Measurements from ENCODE around the gene CETN1.

Gene CETN1

DNA sequence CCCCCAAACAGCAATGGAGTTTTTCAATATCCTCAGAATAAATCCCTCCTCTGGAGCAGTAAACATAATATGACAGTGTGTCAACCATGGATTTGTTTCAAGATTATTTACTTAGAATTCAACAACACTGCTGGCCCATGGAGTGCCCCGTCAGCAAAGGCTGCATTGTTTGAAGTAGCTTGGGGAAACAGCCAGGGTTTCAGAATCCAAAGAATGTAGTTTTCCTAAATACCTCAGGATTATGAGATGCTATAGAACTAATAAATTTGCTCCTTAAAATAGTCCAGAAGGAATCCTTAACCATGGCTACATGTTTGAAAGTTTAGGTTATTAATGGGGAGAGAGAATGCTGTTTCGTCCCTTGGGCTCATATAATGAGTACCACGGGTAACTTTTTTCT, 13.1 kb upstream of the CETN1 start:
- no peaks in the 10 kb centered on the region for H3K4me1 ChIP-seq (ENCODE audit: control insufficient read depth, insufficient read depth, low read length)
- no peaks in the 10 kb centered on the region for H3K9me3 ChIP-seq (ENCODE audit: control insufficient read depth, insufficient read depth, low read depth, low read length)
- no peaks in the 10 kb centered on the region for H3K36me3 ChIP-seq (ENCODE audit: control insufficient read depth in 2 of 2, insufficient read depth in 1 of 2, low read length in 2 of 2)
- CTCF ChIA-PET = interaction anchor here (0.8 kb wide), 1 partner anchor 76 kb away, joined by 3 read pairs; no protein-coding TSS in a partner anchor
- no peak overlapping the region for H3K4me3 ChIP-seq (ENCODE audit: low read depth, low read length)
- POLR2A ChIA-PET = no interaction called here
- TF ChIP-seq ZNF114 (tag by site-specific recombination; IDR thresholded peaks at IDR 0.05) (no peak), RBAK (tag by site-specific recombination; IDR thresholded peaks at IDR 0.05) (no peak), FEZF1 (tag by site-specific recombination; IDR thresholded peaks at IDR 0.05) (no peak), INSM2 (tag by site-specific recombination; IDR thresholded peaks at IDR 0.05) (no peak), ZNF48 (tag by site-specific recombination; IDR thresholded peaks at IDR 0.05) (no peak), ZNF660 (tag by site-specific recombination; IDR thresholded peaks at IDR 0.05) (no peak), ZNF175 (tag by site-specific recombination; IDR thresholded peaks at IDR 0.05) (no peak), REST (tag by site-specific recombination; IDR thresholded peaks at IDR 0.05) (no peak), ZNF404 (tag by site-specific recombination; IDR thresholded peaks at IDR 0.05) (no peak), ZNF530 (tag by site-specific recombination; IDR thresholded peaks at IDR 0.05; ENCODE audit: low read depth) (no peak), ZNF837 (tag by site-specific recombination; IDR thresholded peaks at IDR 0.05) (no peak), ZNF510 (tag by site-specific recombination; IDR thresholded peaks at IDR 0.05; ENCODE audit: insufficient replicate concordance) (no peak), ZSCAN16 (tag by site-specific recombination; IDR thresholded peaks at IDR 0.05) (no peak), GLI2 (tag by site-specific recombination; IDR thresholded peaks at IDR 0.05; ENCODE audit: borderline replicate concordance, low read depth) (no peak)
- TF ChIP-seq, protein P1, sequence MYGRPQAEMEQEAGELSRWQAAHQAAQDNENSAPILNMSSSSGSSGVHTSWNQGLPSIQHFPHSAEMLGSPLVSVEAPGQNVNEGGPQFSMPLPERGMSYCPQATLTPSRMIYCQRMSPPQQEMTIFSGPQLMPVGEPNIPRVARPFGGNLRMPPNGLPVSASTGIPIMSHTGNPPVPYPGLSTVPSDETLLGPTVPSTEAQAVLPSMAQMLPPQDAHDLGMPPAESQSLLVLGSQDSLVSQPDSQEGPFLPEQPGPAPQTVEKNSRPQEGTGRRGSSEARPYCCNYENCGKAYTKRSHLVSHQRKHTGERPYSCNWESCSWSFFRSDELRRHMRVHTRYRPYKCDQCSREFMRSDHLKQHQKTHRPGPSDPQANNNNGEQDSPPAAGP (tag by site-specific recombination; IDR thresholded peaks at IDR 0.05) = no peak
- TF ChIP-seq, protein P2, sequence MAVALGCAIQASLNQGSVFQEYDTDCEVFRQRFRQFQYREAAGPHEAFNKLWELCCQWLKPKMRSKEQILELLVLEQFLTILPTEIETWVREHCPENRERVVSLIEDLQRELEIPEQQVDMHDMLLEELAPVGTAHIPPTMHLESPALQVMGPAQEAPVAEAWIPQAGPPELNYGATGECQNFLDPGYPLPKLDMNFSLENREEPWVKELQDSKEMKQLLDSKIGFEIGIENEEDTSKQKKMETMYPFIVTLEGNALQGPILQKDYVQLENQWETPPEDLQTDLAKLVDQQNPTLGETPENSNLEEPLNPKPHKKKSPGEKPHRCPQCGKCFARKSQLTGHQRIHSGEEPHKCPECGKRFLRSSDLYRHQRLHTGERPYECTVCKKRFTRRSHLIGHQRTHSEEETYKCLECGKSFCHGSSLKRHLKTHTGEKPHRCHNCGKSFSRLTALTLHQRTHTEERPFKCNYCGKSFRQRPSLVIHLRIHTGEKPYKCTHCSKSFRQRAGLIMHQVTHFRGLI (tag by site-specific recombination; IDR thresholded peaks at IDR 0.05) = no peak
- H3K27ac ChIP-seq (ENCODE audit: extremely low read depth, low read depth, low read length) = no peak overlapping the region

- POLR2A ChIA-PET = no interaction called here
- TF ChIP-seq ZNF777 (tag by site-specific recombination; IDR thresholded peaks at IDR 0.05; ENCODE audit: borderline replicate concordance) = no peak
- no peak for TF ChIP-seq ZNF776 (tag by site-specific recombination; IDR thresholded peaks at IDR 0.05; ENCODE audit: borderline replicate concordance)
- no peak for TF ChIP-seq ZNF350 (tag by site-specific recombination; IDR thresholded peaks at IDR 0.05)
- TF ChIP-seq ZNF133 (tag by site-specific recombination; IDR thresholded peaks at IDR 0.05) = no peak
- TF ChIP-seq ZNF747 (tag by site-specific recombination; IDR thresholded peaks at IDR 0.05) = no peak
- no peak for TF ChIP-seq ZNF548 (tag by site-specific recombination; IDR thresholded peaks at IDR 0.05)
- no peak for TF ChIP-seq ZNF530 (tag by site-specific recombination; IDR thresholded peaks at IDR 0.05; ENCODE audit: low read depth)
- TF ChIP-seq, protein P3, sequence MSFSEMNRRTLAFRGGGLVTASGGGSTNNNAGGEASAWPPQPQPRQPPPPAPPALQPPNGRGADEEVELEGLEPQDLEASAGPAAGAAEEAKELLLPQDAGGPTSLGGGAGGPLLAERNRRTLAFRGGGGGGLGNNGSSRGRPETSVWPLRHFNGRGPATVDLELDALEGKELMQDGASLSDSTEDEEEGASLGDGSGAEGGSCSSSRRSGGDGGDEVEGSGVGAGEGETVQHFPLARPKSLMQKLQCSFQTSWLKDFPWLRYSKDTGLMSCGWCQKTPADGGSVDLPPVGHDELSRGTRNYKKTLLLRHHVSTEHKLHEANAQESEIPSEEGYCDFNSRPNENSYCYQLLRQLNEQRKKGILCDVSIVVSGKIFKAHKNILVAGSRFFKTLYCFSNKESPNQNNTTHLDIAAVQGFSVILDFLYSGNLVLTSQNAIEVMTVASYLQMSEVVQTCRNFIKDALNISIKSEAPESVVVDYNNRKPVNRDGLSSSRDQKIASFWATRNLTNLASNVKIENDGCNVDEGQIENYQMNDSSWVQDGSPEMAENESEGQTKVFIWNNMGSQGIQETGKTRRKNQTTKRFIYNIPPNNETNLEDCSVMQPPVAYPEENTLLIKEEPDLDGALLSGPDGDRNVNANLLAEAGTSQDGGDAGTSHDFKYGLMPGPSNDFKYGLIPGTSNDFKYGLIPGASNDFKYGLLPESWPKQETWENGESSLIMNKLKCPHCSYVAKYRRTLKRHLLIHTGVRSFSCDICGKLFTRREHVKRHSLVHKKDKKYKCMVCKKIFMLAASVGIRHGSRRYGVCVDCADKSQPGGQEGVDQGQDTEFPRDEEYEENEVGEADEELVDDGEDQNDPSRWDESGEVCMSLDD (tag by site-specific recombination; IDR thresholded peaks at IDR 0.05) = no peak
- no peak for TF ChIP-seq SP3 (tag by site-specific recombination; IDR thresholded peaks at IDR 0.05)
- no peak for TF ChIP-seq BCL6B (tag by site-specific recombination; IDR thresholded peaks at IDR 0.05)
Measured at GRCh38 chr18:568731-569130, 11.4 kb upstream of the CETN1 start.

More at GRCh38 chr18:568731-569130, 11.4 kb upstream of the CETN1 start:
- H3K36me3 ChIP-seq (ENCODE audit: control insufficient read depth in 2 of 2, insufficient read depth in 1 of 2, low read length in 2 of 2) = no peaks in the 10 kb centered on the region
- H3K27ac ChIP-seq (ENCODE audit: extremely low read depth, low read depth, low read length) = no peak overlapping the region
- H3K9me3 ChIP-seq (ENCODE audit: control insufficient read depth, insufficient read depth, low read depth, low read length) = no peaks in the 10 kb centered on the region
- H3K4me1 ChIP-seq (ENCODE audit: control insufficient read depth, insufficient read depth, low read length) = no peaks in the 10 kb centered on the region
- H3K4me3 ChIP-seq (ENCODE audit: low read depth, low read length) = no peak overlapping the region
- CTCF ChIA-PET = interaction anchor here (1.1 kb wide), 1 partner anchor 9 kb away, joined by 3 read pairs; no protein-coding TSS in a partner anchor
